ENCODE results near the gene SCN5A.

The SCN5A gene

GRCh38 chr3:38580450-38581382 lies 68.8 kb downstream of the SCN5A start:
- DNase-seq (ENCODE audit: low spot score in 2 of 2), result peak in 1 of 2 experiments; percentile 7
- H3K9me3 ChIP-seq, result no peaks in the 10 kb centered on the region
- in situ Hi-C loops (cut with MboI; ENCODE audit: low sequenced_read_pairs), result no loop called here
- H3K4me1 ChIP-seq, result no peaks in the 10 kb centered on the region
- H3K36me3 ChIP-seq (replicated peaks), result no peaks in the 10 kb centered on the region
- H3K27me3 ChIP-seq (ENCODE audit: low read depth), result no peaks in the 10 kb centered on the region
- no peak overlapping the region for H3K4me3 ChIP-seq

GRCh38 chr3:38579551-38580449 lies 69.7 kb downstream of the SCN5A start:
- Histone ChIP-seq H3K27me3 (ENCODE audit: low read depth) (no peaks in the 10 kb centered on the region), H3K36me3 (replicated peaks) (no peaks in the 10 kb centered on the region), H3K4me1 (no peaks in the 10 kb centered on the region), H3K4me3 (no peak overlapping the region), H3K9me3 (no peaks in the 10 kb centered on the region)
- peak in 1 of 2 experiments; percentile 4 for DNase-seq (ENCODE audit: low spot score in 2 of 2)
- in situ Hi-C loops (cut with MboI; ENCODE audit: low sequenced_read_pairs), result no loop called here

GRCh38 chr3:38579141-38579540 lies 70.3 kb downstream of the SCN5A start:
- Histone ChIP-seq H3K4me3 (no peak overlapping the region), H3K36me3 (replicated peaks) (no peaks in the 10 kb centered on the region), H3K9me3 (no peaks in the 10 kb centered on the region), H3K4me1 (no peaks in the 10 kb centered on the region), H3K27me3 (ENCODE audit: low read depth) (no peaks in the 10 kb centered on the region)
- DNase-seq (ENCODE audit: low spot score in 2 of 2), result peak in 1 of 2 experiments; percentile 6
- in situ Hi-C loops (cut with MboI; ENCODE audit: low sequenced_read_pairs), result no loop called here

- DNase-seq (ENCODE audit: low spot score in 2 of 2), result peak in 1 of 2 experiments; percentile 6
- Histone ChIP-seq H3K36me3 (replicated peaks) (no peaks in the 10 kb centered on the region), H3K4me3 (no peak overlapping the region), H3K27me3 (ENCODE audit: low read depth) (no peaks in the 10 kb centered on the region), H3K9me3 (no peaks in the 10 kb centered on the region), H3K4me1 (no peaks in the 10 kb centered on the region)
- in situ Hi-C loops (cut with MboI; ENCODE audit: low sequenced_read_pairs), result no loop called here
These were observed 70.9 kb downstream of the SCN5A start for GRCh38 chr3:38578551-38578950.

GRCh38 chr3:38578081-38578475 lies 71.4 kb downstream of the SCN5A start:
- Histone ChIP-seq H3K36me3 (replicated peaks) (no peaks in the 10 kb centered on the region), H3K27me3 (ENCODE audit: low read depth) (no peaks in the 10 kb centered on the region), H3K4me3 (no peak overlapping the region), H3K9me3 (no peaks in the 10 kb centered on the region), H3K4me1 (no peaks in the 10 kb centered on the region)
- peak in 1 of 2 experiments; percentile 2 for DNase-seq (ENCODE audit: low spot score in 2 of 2)
- in situ Hi-C loops (cut with MboI; ENCODE audit: low sequenced_read_pairs), result no loop called here

GRCh38 chr3:38577371-38578080 lies 72.0 kb downstream of the SCN5A start:
- in situ Hi-C loops (cut with MboI; ENCODE audit: low sequenced_read_pairs), result no loop called here

GRCh38 chr3:38576526-38577370 lies 72.7 kb downstream of the SCN5A start:
- Histone ChIP-seq H3K9me3 (no peaks in the 10 kb centered on the region), H3K4me3 (no peak overlapping the region), H3K4me1 (no peaks in the 10 kb centered on the region), H3K27me3 (ENCODE audit: low read depth) (no peaks in the 10 kb centered on the region), H3K36me3 (replicated peaks) (no peaks in the 10 kb centered on the region)
- in situ Hi-C loops (cut with MboI; ENCODE audit: low sequenced_read_pairs), result no loop called here
- DNase-seq (ENCODE audit: low spot score in 2 of 2), result peak in 1 of 2 experiments; percentile 4

More at GRCh38 chr3:38577371-38578080, 72.0 kb downstream of the SCN5A start:
- Histone ChIP-seq H3K36me3 (replicated peaks) (no peaks in the 10 kb centered on the region), H3K27me3 (ENCODE audit: low read depth) (no peaks in the 10 kb centered on the region), H3K4me3 (no peak overlapping the region), H3K4me1 (no peaks in the 10 kb centered on the region), H3K9me3 (no peaks in the 10 kb centered on the region)
- DNase-seq (ENCODE audit: low spot score in 2 of 2), result peak in 1 of 2 experiments; percentile 3

- in situ Hi-C loops (cut with MboI; ENCODE audit: low sequenced_read_pairs), result no loop called here
- no peak overlapping the region for H3K4me3 ChIP-seq
- no peaks in the 10 kb centered on the region for H3K9me3 ChIP-seq
- no peaks in the 10 kb centered on the region for H3K27me3 ChIP-seq (ENCODE audit: low read depth)
- no peaks in the 10 kb centered on the region for H3K4me1 ChIP-seq
- DNase-seq (ENCODE audit: low spot score in 2 of 2), result peak in 1 of 2 experiments; percentile 4
- no peaks in the 10 kb centered on the region for H3K36me3 ChIP-seq (replicated peaks)
These were observed 73.4 kb downstream of the SCN5A start for GRCh38 chr3:38576131-38576525.

- peak in 1 of 2 experiments; percentile 3 for DNase-seq (ENCODE audit: low spot score in 2 of 2)
- in situ Hi-C loops (cut with MboI; ENCODE audit: low sequenced_read_pairs), result no loop called here
- Histone ChIP-seq H3K9me3 (no peaks in the 10 kb centered on the region), H3K27me3 (ENCODE audit: low read depth) (no peaks in the 10 kb centered on the region), H3K4me3 (no peak overlapping the region), H3K4me1 (no peaks in the 10 kb centered on the region), H3K36me3 (replicated peaks) (no peaks in the 10 kb centered on the region)
These were observed 74.1 kb downstream of the SCN5A start for GRCh38 chr3:38575279-38575843.

- in situ Hi-C loops (cut with MboI; ENCODE audit: low sequenced_read_pairs), result no loop called here
- H3K36me3 ChIP-seq (replicated peaks), result no peaks in the 10 kb centered on the region
- no peaks in the 10 kb centered on the region for H3K27me3 ChIP-seq (ENCODE audit: low read depth)
- H3K4me1 ChIP-seq, result no peaks in the 10 kb centered on the region
- DNase-seq (ENCODE audit: low spot score in 2 of 2), result peak in 1 of 2 experiments; percentile 6
- H3K9me3 ChIP-seq, result no peaks in the 10 kb centered on the region
- H3K4me3 ChIP-seq, result no peak overlapping the region
These were observed 74.8 kb downstream of the SCN5A start for GRCh38 chr3:38574411-38575278.

- DNase-seq (ENCODE audit: low spot score in 2 of 2), result peak in 1 of 2 experiments; percentile 3
- no peak overlapping the region for H3K4me3 ChIP-seq
- in situ Hi-C loops (cut with MboI; ENCODE audit: low sequenced_read_pairs), result no loop called here
- no peaks in the 10 kb centered on the region for H3K9me3 ChIP-seq
- H3K27me3 ChIP-seq (ENCODE audit: low read depth), result no peaks in the 10 kb centered on the region
- H3K4me1 ChIP-seq, result no peaks in the 10 kb centered on the region
- H3K36me3 ChIP-seq (replicated peaks), result no peaks in the 10 kb centered on the region
These were observed 75.9 kb downstream of the SCN5A start for GRCh38 chr3:38573556-38573955.

- Histone ChIP-seq H3K4me1 (no peaks in the 10 kb centered on the region), H3K36me3 (replicated peaks) (no peaks in the 10 kb centered on the region), H3K9me3 (no peaks in the 10 kb centered on the region), H3K27me3 (ENCODE audit: low read depth) (no peaks in the 10 kb centered on the region), H3K4me3 (no peak overlapping the region)
- in situ Hi-C loops (cut with MboI; ENCODE audit: low sequenced_read_pairs), result no loop called here
- DNase-seq (ENCODE audit: low spot score in 2 of 2), result no peak
These were observed 76.4 kb downstream of the SCN5A start for GRCh38 chr3:38573111-38573510.
